Measurements from ENCODE around the gene WDR18. TPM values are rescaled to one million over a fixed set of nuclear protein-coding genes. Genes with fewer than 3 reads are reported as not detected.

Gene WDR18
- total RNA-seq, 1 donor from 2014 or later, result 21.9 TPM

GRCh38 chr19:1004204-1004802 lies 20.2 kb downstream of the WDR18 start:
- Histone ChIP-seq H3K4me3 (no peak overlapping the region), H3K36me3 (peaks cover under 1% of the 10 kb centered on the region), H3K9me3 (no peaks in the 10 kb centered on the region), H3K27me3 (peaks cover 36% of the 10 kb centered on the region), H3K4me1 (peaks cover 10% of the 10 kb centered on the region), H3K27ac (no peak overlapping the region)
- intact Hi-C loops (cut with DNase I), result no loop called here
- DNase-seq, result no peak
- TF ChIP-seq CTCF (IDR thresholded peaks at IDR 0.05), result no peak
- no peak for ATAC-seq

GRCh38 chr19:1004803-1005664 lies 20.9 kb downstream of the WDR18 start:
- no peak for DNase-seq
- Histone ChIP-seq H3K27me3 (peaks cover 29% of the 10 kb centered on the region), H3K36me3 (peaks cover 8% of the 10 kb centered on the region), H3K4me3 (no peak overlapping the region), H3K27ac (no peak overlapping the region), H3K4me1 (peaks cover 10% of the 10 kb centered on the region), H3K9me3 (no peaks in the 10 kb centered on the region)
- ATAC-seq, result no peak
- TF ChIP-seq CTCF (IDR thresholded peaks at IDR 0.05), result no peak
- intact Hi-C loops (cut with DNase I), result no loop called here

GRCh38 chr19:1006711-1007398 lies 22.7 kb downstream of the WDR18 start:
- H3K27ac ChIP-seq, result no peak overlapping the region
- H3K4me3 ChIP-seq, result no peak overlapping the region
- no peak for DNase-seq
- peaks cover under 1% of the 10 kb centered on the region for H3K4me1 ChIP-seq
- H3K9me3 ChIP-seq, result no peaks in the 10 kb centered on the region
- intact Hi-C loops (cut with DNase I), result no loop called here
- no peak for TF ChIP-seq CTCF (IDR thresholded peaks at IDR 0.05)
- peaks cover 26% of the 10 kb centered on the region for H3K36me3 ChIP-seq
- ATAC-seq, result no peak
- H3K27me3 ChIP-seq, result peaks cover 16% of the 10 kb centered on the region

- Histone ChIP-seq H3K36me3 (peaks cover 34% of the 10 kb centered on the region), H3K27me3 (peaks cover 12% of the 10 kb centered on the region), H3K4me3 (no peak overlapping the region), H3K27ac (no peak overlapping the region), H3K9me3 (no peaks in the 10 kb centered on the region), H3K4me1 (no peaks in the 10 kb centered on the region)
- DNase-seq, result no peak
- intact Hi-C loops (cut with DNase I), result no loop called here
- TF ChIP-seq CTCF (IDR thresholded peaks at IDR 0.05), result no peak
- ATAC-seq, result no peak
Observed at GRCh38 chr19:1007399-1008251, 23.5 kb downstream of the WDR18 start.
